Gastroesophageal sphincter (tissue), 3 donors: ENCODE results near the gene GRHL3.

Experiments
- CTCF ChIP-seq, 4 experiments: fragments of 200-600 bp in 2 of 4; fragments of 450-650 bp in 2 of 4; sonication (generic) in 1 of 4; IDR thresholded peaks; one replicate each; pipeline ENCODE4 v1.5.1; 2017 to 2019; ENCODE audit warnings: antibody characterized with exemption in 4 of 4, mild to moderate bottlenecking in 2 of 4, moderate library complexity in 2 of 4
- POLR2A ChIP-seq, 2 donors: fragments of 450-650 bp; IDR thresholded peaks; one replicate each; pipeline ENCODE4 v1.6.1; 2017; ENCODE audit warnings: antibody characterized with exemption in 2 of 2, mild to moderate bottlenecking in 2 of 2, moderate library complexity in 1 of 2
- POLR2AphosphoS5 ChIP-seq: sonication (generic); formaldehyde crosslinking; IDR thresholded peaks from one replicate; pipeline ENCODE4 v1.6.1; 2017; ENCODE audit warnings: antibody characterized with exemption

GRCh38 chr1:24392982-24393650, 74.0 kb downstream of the GRHL3 start:
- TF ChIP-seq CTCF (IDR thresholded peaks at IDR 0.05) (no peak), POLR2AphosphoS5 (no peak), POLR2A (IDR thresholded peaks at IDR 0.05) (no peak)
